H1 (cell line): ENCODE measurements around the gene TUBGCP2.

Experiments used
- EZH2 ChIP-seq: fragments of 200-600 bp; sonication (generic); IDR thresholded peaks from 2 replicates; pipeline ENCODE4 v1.7.1; 2012; ENCODE audit warnings: low read depth, mild to moderate bottlenecking, moderate library complexity, low read length, inconsistent platforms; ENCODE audit not compliant: severe bottlenecking
- POLR2A ChIP-seq, 2 experiments: IDR thresholded peaks; 1 replicate in 1 of 2; 2 replicates in 1 of 2; pipeline ENCODE4 v1.6.1; 2011; ENCODE audit warnings: low read depth in 2 of 2, low read length in 2 of 2, mild to moderate bottlenecking in 2 of 2; ENCODE audit errors: control extremely low read depth in 1 of 2
- TF ChIP-seq, protein P1 (sequence below): IDR thresholded peaks from 2 replicates; pipeline ENCODE4 v1.6.1; 2012; ENCODE audit warnings: inconsistent platforms
- TF ChIP-seq, protein P2 (sequence below), 3 experiments: IDR thresholded peaks; 1 replicate in 2 of 3; 2 replicates in 1 of 3; pipeline versions ENCODE4 v1.5.1 to v1.6.1; 2011; ENCODE audit warnings: low read length in 3 of 3, mild to moderate bottlenecking in 3 of 3, inconsistent platforms in 2 of 3, low read depth in 1 of 3, moderate library complexity in 1 of 3; ENCODE audit not compliant: insufficient read depth in 1 of 3; ENCODE audit errors: control extremely low read depth in 1 of 3

DNA sequence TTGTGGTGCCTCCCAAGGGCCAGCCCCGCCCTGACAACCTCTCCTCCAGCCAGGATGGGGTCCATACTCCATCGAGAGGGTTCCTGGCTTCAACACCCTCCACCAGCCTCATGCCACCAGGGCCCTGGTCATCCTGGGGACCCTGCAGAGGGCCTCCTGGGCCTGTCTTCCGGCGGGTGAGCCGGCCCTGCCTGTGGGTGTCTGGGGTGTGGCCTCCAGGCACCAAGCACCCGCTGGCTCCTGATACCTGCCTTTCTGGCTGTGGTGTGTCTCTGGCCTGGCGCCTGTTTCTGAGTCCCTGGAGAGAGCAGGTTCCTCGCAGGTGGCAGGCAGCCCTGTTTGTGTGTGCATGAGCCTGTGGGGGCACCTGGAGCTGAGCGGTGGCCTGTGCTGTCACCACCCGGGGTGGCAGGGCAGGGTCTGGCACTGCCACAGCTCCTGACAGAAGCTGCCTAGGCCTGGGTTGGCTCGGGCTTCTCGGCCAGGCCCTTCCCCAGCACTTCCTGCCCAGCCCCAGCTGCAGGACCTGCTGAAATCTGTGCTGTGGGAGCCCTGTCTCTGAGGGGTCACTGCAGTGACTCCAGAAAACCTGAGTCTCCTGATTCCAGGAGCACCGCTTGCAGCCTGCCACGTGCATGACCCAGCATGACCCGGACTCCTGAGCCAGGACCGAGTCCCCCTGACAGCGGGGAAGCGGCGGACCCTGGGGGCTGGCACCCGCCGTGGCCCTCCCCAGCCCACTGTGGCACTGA, 50.4 kb downstream of the TUBGCP2 start:
- TF ChIP-seq EZH2 (no peak), POLR2A (IDR thresholded peaks at IDR 0.05; ENCODE audit: control extremely low read depth in 1 of 2, low read depth in 2 of 2, low read length in 2 of 2) (no peak)
- TF ChIP-seq, protein P1, sequence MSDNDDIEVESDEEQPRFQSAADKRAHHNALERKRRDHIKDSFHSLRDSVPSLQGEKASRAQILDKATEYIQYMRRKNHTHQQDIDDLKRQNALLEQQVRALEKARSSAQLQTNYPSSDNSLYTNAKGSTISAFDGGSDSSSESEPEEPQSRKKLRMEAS = no peak
- TF ChIP-seq, protein P2, sequence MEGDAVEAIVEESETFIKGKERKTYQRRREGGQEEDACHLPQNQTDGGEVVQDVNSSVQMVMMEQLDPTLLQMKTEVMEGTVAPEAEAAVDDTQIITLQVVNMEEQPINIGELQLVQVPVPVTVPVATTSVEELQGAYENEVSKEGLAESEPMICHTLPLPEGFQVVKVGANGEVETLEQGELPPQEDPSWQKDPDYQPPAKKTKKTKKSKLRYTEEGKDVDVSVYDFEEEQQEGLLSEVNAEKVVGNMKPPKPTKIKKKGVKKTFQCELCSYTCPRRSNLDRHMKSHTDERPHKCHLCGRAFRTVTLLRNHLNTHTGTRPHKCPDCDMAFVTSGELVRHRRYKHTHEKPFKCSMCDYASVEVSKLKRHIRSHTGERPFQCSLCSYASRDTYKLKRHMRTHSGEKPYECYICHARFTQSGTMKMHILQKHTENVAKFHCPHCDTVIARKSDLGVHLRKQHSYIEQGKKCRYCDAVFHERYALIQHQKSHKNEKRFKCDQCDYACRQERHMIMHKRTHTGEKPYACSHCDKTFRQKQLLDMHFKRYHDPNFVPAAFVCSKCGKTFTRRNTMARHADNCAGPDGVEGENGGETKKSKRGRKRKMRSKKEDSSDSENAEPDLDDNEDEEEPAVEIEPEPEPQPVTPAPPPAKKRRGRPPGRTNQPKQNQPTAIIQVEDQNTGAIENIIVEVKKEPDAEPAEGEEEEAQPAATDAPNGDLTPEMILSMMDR (IDR thresholded peaks at IDR 0.05; ENCODE audit: control extremely low read depth in 1 of 3, insufficient read depth in 1 of 3, low read depth in 1 of 3, low read length in 3 of 3) = no peak
